Left colon (tissue), 2 donors: ENCODE results near the gene PTGER2. TPM values are rescaled to one million over a fixed set of nuclear protein-coding genes. Genes with fewer than 3 reads are reported as not detected.

ENCODE experiments used
- ATAC-seq: fragments of 200-7000 bp; cut with Tn5 transposase; one replicate; pipeline ENCODE4 v1.9.1; 2020; ENCODE audit warnings: mild to moderate bottlenecking, moderate library complexity
- DNase-seq, 2 donors: peaks; one replicate each; pipeline ENCODE4 v3.0.0-alpha.2; 2020
- intact Hi-C, 2 donors: fragments of 100-400 bp; cut with DNase I in 1 of 2; cut with micrococcal nuclease in 1 of 2; formaldehyde crosslinking; loops; one replicate each; pipeline versions ENCODE4 v1.11.2 to v1.14.0; 2022; cut with DNase I, micrococcal nuclease
- long read RNA-seq: library from polyadenylated mRNA; unstranded; transcript quantifications from one replicate; pipeline ENCODE4 v2.0.0, GENCODE V29; 2021
- total RNA-seq, 2 donors: library from RNA; stranded (reverse); fragmentation: NEBNext Ultra II Directional; extraction: Animal tissue kit (Norgen Biotek cat#: 25700); gene quantifications; one replicate each; pipeline ENCODE4 v1.2.1, GENCODE V29; 2021
- donor health status: DM: no; HTN: no; CAD: no.
- donor health status: DM: yes; HTN: yes; CAD: no.

Gene PTGER2, protein sequence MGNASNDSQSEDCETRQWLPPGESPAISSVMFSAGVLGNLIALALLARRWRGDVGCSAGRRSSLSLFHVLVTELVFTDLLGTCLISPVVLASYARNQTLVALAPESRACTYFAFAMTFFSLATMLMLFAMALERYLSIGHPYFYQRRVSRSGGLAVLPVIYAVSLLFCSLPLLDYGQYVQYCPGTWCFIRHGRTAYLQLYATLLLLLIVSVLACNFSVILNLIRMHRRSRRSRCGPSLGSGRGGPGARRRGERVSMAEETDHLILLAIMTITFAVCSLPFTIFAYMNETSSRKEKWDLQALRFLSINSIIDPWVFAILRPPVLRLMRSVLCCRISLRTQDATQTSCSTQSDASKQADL
- total RNA-seq: 1 to 10 TPM; 4.3 to 5.2 TPM
- long read RNA-seq, transcript PTGER2-201 (2 exons, 2,383 nt): major isoform, 16 of 16 reads
- long read RNA-seq, partial matches to known transcripts: 0 of 16 reads
- long read RNA-seq, other reads (novel, unspliced or antisense): 0 of 16 reads

DNA sequence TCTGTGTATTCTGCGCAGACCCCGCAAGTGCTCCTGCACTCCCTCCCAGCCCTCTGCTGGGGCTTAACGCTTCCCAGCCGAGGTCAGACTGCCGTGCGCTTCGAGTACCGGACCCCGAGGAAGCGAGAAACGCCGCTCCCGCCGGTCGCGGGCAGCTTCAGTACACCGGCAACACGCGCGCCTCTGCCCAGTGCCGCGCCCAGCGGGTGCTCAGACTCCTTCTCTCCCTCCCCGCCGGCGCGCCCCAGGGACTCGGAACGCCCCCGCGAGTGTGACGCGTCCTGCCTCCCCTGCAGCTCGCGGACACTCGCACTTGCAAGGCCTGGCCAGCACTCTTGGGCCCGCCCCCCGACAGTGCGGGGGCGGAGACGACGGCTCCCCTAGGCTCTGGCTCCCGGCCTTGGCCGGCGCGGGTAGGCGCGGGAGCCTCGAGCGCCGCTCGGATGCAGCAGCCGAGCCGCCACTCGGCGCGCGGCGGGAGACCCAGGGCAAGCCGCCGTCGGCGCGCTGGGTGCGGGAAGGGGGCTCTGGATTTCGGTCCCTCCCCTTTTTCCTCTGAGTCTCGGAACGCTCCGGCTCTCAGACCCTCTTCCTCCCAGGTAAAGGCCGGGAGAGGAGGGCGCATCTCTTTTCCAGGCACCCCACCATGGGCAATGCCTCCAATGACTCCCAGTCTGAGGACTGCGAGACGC, at the start of gene PTGER2:
Gene PTGER2 (plus strand): TSS at position 410 of the 692 bp plus-strand sequence. CDS start 237 bp downstream, at position 647.
- intact Hi-C loops: no loop called here

DNA sequence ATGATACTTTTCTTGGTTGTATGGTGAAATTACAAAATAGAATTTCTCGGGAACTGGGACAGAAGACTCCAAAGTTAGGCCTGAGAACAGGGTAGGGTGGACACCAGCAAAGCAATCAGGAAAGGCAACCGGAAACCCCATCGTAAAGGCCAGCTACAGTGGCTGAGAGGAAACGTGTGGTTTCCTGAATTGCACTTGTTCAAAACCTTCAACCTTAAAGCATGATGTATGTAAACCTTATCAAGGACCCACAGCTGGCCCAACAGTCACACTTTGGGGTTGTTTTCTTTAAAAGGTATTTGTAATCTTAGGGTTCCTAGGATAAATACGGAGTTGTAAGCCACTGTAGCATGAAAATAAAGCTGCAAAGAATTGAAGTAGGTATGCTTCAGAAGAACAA, 48.9 kb upstream of the PTGER2 start:
- no peak for DNase-seq
- ATAC-seq: no peak
- intact Hi-C loops: no loop called here

More for the DNA sequence above, at the start of gene PTGER2:
- peak; percentile 91 to 92 for DNase-seq
- ATAC-seq: peak; percentile 89

DNA sequence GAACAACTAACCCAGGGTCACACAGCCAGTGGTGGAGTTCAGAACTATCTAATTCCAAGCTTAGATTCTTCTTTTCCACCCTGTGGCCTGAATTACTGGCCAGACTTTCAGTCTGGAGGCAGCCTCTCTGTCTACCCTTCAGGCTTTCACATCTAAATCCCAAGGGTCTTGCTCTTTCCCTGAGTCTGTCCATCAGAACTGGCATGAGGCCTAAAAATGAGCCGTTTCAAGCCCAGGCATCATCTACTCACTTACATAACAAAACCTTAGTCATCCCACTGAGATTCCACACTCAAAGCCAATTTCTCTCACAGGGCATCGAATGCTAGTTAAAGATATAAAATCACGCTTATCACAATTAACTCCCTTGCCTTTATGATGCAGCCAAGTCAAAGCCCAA, 47.9 kb upstream of the PTGER2 start:
- intact Hi-C loops: no loop called here
- no peak for DNase-seq
- no peak for ATAC-seq

DNA sequence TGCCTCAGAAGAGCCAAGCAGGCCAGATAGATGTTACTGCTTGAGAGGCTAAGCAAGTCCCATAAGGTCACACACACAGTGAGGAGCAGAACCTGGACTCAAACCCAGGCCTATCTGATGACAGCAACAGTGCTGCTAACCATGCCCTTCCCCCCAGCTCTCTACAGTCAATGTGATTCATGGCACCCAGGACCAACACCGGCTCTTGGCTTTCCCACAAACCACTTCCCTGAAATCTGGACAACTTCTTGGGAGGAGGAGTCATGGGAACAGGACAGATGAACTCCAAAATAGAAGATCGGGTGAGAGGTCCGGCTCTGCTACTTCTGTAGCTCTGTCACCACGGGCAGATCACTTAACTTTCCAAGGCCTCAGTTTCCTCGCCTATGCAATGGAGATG, 47.3 kb upstream of the PTGER2 start:
- intact Hi-C loops: no loop called here
- no peak for ATAC-seq
- DNase-seq: no peak

DNA sequence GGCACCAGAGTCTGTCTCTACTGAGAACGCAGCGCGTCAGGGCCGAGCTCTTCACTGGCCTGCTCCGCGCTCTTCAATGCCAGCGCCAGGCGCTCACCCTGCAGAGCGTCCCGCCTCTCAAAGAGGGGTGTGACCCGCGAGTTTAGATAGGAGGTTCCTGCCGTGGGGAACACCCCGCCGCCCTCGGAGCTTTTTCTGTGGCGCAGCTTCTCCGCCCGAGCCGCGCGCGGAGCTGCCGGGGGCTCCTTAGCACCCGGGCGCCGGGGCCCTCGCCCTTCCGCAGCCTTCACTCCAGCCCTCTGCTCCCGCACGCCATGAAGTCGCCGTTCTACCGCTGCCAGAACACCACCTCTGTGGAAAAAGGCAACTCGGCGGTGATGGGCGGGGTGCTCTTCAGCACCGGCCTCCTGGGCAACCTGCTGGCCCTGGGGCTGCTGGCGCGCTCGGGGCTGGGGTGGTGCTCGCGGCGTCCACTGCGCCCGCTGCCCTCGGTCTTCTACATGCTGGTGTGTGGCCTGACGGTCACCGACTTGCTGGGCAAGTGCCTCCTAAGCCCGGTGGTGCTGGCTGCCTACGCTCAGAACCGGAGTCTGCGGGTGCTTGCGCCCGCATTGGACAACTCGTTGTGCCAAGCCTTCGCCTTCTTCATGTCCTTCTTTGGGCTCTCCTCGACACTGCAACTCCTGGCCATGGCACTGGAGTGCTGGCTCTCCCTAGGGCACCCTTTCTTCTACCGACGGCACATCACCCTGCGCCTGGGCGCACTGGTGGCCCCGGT, 46.4 kb upstream of the PTGER2 start, which contains the start of gene PTGDR:
Gene PTGDR (plus strand): TSS at position 198 of the 778 bp plus-strand sequence. CDS start 117 bp downstream, at position 315.
- DNase-seq: peak; percentile 80 to 84
- intact Hi-C loops: no loop called here
- ATAC-seq: peak; percentile 88

DNA sequence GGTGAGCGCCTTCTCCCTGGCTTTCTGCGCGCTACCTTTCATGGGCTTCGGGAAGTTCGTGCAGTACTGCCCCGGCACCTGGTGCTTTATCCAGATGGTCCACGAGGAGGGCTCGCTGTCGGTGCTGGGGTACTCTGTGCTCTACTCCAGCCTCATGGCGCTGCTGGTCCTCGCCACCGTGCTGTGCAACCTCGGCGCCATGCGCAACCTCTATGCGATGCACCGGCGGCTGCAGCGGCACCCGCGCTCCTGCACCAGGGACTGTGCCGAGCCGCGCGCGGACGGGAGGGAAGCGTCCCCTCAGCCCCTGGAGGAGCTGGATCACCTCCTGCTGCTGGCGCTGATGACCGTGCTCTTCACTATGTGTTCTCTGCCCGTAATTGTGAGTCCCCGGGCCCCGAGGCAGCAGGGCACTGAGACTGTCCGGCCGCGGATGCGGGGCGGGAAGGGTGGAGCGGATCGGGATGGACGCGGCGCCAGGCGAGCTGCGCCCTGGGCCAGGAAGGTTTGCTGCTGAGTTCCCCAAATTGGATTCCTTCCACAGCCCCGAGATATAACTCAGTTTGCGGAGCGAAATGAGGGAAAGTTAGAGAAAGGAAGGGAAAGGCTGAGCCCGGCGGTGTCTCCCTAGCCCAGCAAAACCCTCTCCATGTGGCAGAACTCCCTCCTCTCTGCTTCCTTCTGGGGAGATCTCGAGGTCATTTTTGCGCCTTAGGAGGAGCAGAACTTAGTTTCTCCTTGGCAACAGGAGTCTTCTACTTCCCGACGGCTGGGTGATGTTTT, 45.6 kb upstream of the PTGER2 start:
- intact Hi-C loops: no loop called here
- ATAC-seq (peak; percentile 47), DNase-seq (peak in 1 of 2 donors; percentile 41)

DNA sequence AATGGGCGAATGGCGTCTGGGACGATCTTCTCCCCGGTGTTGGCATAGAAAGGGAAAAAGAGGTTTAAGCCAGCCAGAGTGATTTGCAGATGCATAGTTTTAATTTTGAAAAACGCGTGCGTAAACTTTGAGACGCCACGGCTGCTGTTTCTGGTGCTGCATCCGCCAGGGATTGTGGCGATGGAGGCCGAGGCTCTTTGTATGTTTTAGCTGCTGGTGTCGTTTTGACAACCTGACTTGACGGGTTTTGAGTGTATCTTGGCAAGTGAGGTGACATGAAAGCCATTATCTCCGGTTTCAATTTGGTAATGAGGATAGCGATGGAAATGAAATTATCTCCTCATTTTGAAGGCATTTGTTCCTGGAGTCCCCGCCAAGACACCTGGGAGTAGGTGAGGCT, 45.0 kb upstream of the PTGER2 start:
- ATAC-seq (no peak), DNase-seq (peak in 1 of 2 donors; percentile 19)
- intact Hi-C loops: no loop called here

DNA sequence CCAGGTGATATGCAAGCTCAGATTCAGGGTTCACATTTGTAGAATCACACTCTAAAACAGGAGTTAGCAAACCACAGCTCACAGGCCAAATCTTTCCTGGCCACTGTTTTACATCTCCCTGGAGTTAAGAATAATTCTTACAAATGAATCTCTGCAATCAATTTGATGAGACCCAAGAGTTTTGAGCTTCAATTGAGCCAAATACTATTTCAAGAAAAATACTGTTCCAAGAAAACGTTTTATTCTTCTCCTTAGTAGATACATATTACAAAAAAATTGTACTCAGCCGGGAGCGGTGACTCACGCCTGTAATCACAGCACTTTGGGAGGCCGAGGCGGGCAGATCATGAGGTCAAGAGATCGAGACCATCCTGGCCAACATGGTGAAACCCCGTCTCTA, 44.1 kb upstream of the PTGER2 start:
- ATAC-seq (no peak), DNase-seq (no peak)
- intact Hi-C loops: loop anchor here in 1 of 2 donors (10.0 kb wide), 1 partner anchor 275 kb away; no protein-coding TSS in a partner anchor

DNA sequence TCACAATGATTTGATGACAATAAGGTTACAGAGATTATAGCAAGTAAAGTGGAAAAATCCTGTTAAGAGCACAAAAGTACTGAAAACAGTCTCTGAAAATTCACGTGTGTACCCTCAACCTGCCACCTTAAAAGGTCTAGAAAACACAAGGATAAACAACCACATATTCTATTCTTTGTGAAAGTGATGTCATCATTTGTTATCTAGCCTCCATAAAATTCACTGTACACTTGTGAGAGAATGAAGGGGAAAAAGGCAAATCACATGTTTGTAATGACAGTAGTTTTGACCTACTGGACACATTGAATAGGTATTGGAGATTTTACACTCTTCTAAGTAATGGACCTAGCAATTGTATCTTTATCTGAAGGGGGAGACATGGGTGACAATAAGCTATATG, 42.6 kb upstream of the PTGER2 start:
- intact Hi-C loops: loop anchor here in 1 of 2 donors (10.0 kb wide), 1 partner anchor 277 kb away; no protein-coding TSS in a partner anchor
- ATAC-seq (no peak), DNase-seq (no peak)

DNA sequence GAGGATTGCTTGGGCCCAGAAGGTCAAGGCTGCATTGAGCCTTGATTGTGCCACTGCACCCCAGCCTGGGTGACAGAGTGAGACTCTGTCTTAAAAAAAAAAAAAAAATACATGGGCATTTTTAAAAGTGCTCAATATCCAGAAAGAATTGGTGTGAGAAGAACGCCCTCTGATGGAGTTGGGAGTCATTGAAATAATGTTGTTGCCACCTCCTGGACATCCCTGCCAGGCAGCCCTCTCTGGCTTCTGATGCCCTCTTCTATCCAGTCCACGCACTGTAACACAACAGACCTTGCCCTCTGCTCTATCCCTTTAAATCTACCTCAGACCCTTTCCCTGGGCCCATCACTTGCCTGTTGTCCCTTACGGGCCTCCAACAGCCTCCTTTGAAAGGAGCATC, 41.7 kb upstream of the PTGER2 start:
- intact Hi-C loops: loop anchor here in 1 of 2 donors (10.0 kb wide), 1 partner anchor 278 kb away; no protein-coding TSS in a partner anchor
- ATAC-seq: peak; percentile 37
- peak; percentile 36 to 37 for DNase-seq

DNA sequence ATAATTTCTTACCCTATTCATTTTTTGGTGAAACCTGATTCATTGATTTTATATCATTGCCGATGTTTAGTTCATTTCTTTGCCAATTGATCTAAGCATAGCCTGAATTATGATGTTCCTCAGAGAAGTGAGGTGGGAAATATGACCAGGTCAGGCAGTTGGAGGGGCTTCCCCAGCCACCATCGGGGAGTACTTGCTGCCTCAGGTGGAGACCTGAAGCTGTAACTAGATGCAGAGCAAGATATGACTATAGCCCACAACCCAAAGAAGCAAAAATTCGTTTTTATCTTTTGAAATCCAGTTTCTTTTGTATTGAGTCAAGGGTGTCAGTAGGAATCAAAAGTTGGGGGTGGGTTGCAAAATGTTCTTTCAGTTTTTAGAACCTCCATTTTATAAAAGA, 38.7 kb upstream of the PTGER2 start:
- intact Hi-C loops: loop anchor here in 1 of 2 donors (10.0 kb wide), 1 partner anchor 281 kb away; no protein-coding TSS in a partner anchor
- ATAC-seq (no peak), DNase-seq (no peak)

DNA sequence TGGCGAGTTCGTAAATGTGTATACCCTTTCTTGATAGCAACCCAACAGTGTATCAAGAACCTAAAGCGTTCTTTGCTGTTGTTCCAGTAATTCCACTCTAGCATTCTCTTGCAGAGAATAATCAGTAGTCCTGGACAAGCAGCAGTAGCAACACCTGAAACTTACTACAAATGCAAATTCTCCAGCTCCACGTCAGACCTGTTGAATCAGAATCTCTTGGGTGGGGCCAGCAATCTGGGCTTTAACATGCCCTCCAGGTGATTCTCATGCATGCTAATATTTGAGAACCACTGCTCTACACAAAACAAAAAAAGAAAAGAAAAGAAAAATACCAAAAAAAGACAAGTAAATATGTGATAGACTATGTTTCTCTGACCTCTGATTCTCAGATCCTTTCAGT, 36.6 kb upstream of the PTGER2 start:
- DNase-seq: no peak
- intact Hi-C loops: loop anchor here in 1 of 2 donors (10.0 kb wide), 1 partner anchor 283 kb away; no protein-coding TSS in a partner anchor
- ATAC-seq: no peak

DNA sequence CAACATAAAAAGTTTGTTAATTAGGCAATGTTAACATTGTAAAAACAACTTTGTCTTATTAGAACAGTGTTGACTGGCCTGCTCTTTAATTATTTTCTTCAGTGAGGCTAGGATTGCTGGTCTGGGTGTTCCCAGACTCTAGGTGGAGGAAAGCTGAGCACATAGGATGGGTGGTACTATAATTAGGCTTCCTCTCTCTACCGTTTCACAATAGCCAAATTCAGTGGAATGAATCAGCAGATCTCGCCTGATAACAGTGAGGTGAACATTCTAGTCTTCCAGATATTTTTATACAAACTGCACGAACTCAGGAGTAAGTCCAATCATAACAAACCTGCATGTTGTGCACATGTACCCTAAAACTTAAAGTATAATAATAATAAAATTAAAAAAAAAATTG, 34.7 kb upstream of the PTGER2 start:
- intact Hi-C loops: loop anchor here in 1 of 2 donors (10.0 kb wide), 1 partner anchor 285 kb away; no protein-coding TSS in a partner anchor
- no peak for ATAC-seq
- no peak for DNase-seq

DNA sequence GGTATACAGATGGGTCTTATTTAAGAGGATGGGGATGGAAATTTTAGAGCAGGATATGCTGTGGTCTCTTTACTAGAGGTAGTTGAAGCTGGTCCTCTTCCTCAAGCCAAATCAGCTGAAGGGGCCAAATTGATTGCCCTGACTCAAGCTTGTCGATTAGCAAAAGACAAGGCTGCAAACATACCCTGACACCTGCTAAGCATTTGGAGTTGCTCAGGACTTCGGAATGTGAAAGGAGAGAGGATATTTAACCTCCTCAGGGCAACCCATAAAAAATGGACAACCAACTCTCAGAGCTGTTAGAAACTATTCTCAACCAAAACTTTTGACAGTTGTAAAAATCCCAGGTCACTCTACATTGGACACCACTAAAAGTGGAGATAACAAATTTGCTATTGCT, 31.0 kb upstream of the PTGER2 start:
- ATAC-seq: no peak
- DNase-seq: no peak
- intact Hi-C loops: no loop called here

DNA sequence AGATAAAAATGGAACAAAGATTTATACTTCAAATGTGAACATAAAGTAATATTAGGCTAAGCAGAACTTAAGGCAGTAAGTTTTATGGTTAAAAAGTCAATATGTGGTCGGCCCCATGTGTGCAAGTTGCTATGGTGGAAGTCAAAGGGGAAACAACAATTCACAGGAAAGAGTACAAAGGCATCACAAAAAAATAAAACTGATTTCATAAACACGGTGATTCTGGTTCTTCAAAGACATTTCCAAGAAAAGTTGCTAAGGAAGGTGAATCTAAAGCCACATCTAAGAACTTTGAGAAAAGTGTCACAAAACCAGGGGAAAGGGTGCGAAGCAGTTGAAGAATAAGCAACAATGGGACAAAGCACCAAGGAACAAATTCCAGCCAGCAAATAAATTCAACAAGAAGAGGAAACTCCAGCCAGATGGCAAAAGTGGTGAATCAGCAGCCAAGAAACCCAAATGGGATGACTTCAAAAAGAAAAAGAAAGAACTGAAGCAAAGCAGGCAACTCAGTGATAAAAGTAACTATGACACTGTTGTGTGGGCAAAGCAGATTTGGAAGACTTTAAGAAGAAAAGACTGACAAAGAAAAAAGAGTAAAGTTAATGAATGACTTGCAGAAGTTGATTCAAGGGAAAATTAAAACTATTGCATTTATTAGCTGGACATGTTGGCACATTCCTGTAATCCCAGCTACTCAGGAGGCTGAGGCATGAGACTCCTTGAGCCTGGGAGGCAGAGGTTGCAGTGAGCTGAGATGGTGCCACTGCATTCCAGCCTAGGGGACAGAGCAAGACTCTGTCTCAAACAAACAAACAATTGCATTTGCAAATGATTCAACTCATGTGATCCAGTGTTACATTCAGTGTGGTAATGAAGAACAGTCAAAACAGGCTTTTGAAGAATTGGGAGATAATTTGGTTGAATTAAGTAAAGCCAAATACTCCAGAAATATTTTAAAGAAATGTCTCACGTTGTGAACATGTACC, 27.2 kb upstream of the PTGER2 start:
- intact Hi-C loops: no loop called here
- no peak for ATAC-seq
- DNase-seq: no peak

DNA sequence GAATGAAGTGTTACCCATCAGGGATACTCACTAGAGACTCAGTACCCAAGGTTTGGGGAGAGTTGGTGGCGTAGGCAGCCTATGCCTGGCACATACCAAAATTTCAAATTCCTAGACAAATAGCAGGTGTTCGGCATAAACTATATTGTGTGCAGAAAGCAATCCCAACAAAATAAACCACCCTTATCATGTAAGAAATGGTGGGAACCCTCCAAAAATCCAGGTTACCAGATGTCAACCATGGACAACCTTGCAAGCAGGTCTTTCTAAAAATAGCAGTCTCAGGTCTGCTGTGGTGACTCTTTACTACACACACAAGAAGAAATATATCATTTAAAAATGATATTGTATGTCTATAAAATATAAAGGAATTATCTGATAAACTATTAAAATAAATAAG, 17.7 kb upstream of the PTGER2 start:
- DNase-seq (no peak), ATAC-seq (no peak)
- intact Hi-C loops: no loop called here

DNA sequence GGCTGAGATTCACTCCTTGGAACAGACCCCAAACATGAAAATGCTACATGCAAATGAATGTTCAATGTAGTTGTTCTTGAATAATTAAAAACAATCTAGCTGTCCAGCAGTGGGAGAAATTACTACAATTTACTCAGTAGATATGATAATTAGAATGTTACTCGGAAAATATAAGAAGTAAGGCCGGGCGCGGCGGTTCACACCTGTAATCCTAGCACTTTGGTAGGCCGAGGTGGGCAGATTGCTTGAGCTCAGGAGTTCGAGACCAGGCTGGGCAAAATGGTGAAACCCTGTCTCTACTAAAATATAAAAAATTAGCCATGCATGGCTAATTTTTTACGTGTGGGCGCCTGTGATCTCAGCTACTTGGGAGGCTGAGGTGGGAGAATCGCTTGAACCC, 15.3 kb upstream of the PTGER2 start:
- DNase-seq (no peak), ATAC-seq (no peak)
- intact Hi-C loops: no loop called here
